Fibroblast of the aortic adventitia (primary cell): Measurements from ENCODE around the gene FLVCR1. TPM values are rescaled to one million over a fixed set of nuclear protein-coding genes. Genes with fewer than 3 reads are reported as not detected.

Experiments used
- DNase-seq: peaks from one replicate; pipeline ENCODE4 v3.0.0-alpha.2; 2010; ENCODE audit warnings: low read depth
- H3K4me3 ChIP-seq: 2 replicates; pipeline ENCODE4 v1.5.1; 2011; ENCODE audit warnings: low read depth, mild to moderate bottlenecking, control low read depth, low read length, moderate library complexity
- CTCF ChIP-seq: IDR thresholded peaks from 2 replicates; pipeline ENCODE4 v1.5.1; 2011; ENCODE audit warnings: mild to moderate bottlenecking, low read length, control low read depth, inconsistent platforms; ENCODE audit not compliant: insufficient read depth
- total RNA-seq: library from RNA; depleted of rRNA; stranded (reverse); fragments of >200 nt; gene quantifications from 2 replicates; pipeline ENCODE4 v1.2.3, GENCODE V29; 2012; ENCODE audit warnings: low replicate concordance

FLVCR1 gene
- total RNA-seq: 5.8 and 6.3 TPM in 2 replicates

- DNase-seq: peak; percentile 90
- peak within 1 kb of the TSS; percentile 83 for H3K4me3 ChIP-seq
- no peak for TF ChIP-seq CTCF
Observed at GRCh38 chr1:212857992-212858460, at the start of gene FLVCR1. Gene FLVCR1 (plus strand): TSS chr1:212858275. CDS start chr1:212858453, 178 bp downstream.

- DNase-seq: peak; percentile 35
- H3K4me3 ChIP-seq: no peak overlapping the region
- TF ChIP-seq CTCF: peak; percentile 21
Observed at GRCh38 chr1:212814537-212815334, 43.3 kb upstream of the FLVCR1 start.

DNA sequence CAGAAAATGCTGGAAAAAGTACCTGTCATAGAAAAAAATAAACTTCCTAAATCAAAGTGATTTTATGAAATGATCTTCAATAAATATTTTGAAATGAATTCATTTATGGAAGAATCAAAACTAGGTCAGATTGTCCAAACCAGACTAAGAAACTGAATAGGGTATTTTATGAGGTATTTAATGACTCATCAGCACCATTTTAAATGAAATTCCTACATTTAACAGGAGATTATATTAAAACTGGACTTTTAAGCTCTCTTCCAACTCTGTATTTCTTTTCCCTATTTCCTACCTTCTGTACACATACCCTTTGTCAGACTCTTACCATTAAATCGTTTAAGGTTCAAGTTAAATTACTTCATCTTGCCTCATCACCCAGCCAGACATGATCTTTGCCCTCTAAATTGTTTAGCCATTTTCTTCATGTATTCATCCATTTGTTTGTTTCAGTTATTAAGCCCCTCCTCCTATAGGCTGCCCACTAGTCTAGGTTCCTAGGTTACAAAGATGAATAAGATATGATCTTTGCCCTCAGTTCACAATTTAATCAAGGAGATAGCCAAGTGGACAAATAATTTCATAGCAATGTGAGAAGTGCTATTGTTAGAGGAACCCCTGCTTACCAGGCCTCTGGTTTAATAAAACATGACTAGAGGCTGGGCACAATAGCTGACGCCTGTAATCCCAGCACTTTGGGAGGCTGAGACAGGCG, 41.4 kb upstream of the FLVCR1 start:
- TF ChIP-seq CTCF: no peak
- DNase-seq: no peak

GRCh38 chr1:212819726-212820125, 38.3 kb upstream of the FLVCR1 start:
- TF ChIP-seq CTCF: no peak
- no peak overlapping the region for H3K4me3 ChIP-seq
- DNase-seq: no peak

More for the DNA sequence above, 41.4 kb upstream of the FLVCR1 start:
- H3K4me3 ChIP-seq: no peak overlapping the region

GRCh38 chr1:212820969-212821368, 37.1 kb upstream of the FLVCR1 start:
- TF ChIP-seq CTCF: no peak
- no peak for DNase-seq
- H3K4me3 ChIP-seq: no peak overlapping the region

DNA sequence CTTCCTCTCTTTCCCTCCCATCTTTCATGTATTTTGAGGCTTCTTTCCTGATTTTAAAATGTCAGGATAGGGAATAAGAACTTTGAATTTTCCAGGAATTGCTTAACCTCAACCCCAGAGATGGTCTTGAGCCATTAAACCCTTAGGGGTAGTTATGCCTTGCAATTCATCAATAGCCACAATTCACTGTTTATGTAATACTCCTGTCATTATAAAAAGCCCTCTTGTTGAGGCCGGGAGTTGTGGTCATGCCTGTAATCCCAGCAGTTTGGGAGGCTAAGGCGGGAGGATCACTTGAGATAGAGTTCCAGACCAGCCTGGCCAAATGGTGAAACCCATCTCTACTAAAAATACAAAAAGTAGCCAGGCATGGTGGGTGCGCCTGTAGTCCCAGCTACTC, 35.1 kb upstream of the FLVCR1 start:
- H3K4me3 ChIP-seq: no peak overlapping the region
- no peak for DNase-seq
- no peak for TF ChIP-seq CTCF
